GM11168 (cell line): ENCODE measurements around the gene GNAI1.

ENCODE experiments used
- in situ Hi-C: fragments of 300-500 bp; cut with MboI; formaldehyde crosslinking; loops from one replicate; pipeline ENCODE4 v1.12.0; 2022; ENCODE audit warnings: low sequenced_read_pairs; ENCODE audit not compliant: unreplicated experiment

The GNAI1 gene

DNA sequence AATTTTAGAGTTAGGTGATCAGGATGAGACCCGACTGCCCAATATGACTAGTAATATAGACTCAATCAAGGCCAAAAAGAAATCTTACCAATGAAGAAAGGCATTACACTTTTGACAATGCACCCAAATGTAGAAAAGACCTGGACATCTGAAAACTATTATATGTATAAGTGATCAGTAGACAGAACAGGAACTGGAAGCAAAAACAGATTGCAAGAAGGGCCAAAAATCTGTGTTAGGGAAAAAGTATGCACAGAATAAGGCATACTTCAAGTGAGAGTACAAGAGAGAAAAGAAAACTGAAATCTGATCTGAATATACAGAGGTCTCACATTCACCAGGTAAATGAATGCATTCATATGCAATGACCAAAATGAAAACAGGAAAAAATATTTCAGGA lies 107.0 kb downstream of the GNAI1 start:
- in situ Hi-C loops, result no loop called here

- in situ Hi-C loops, result no loop called here
Observed at GRCh38 chr7:80243425-80243824, 108.8 kb downstream of the GNAI1 start.

GRCh38 chr7:80244206-80244916 lies 109.7 kb downstream of the GNAI1 start:
- in situ Hi-C loops, result no loop called here

DNA sequence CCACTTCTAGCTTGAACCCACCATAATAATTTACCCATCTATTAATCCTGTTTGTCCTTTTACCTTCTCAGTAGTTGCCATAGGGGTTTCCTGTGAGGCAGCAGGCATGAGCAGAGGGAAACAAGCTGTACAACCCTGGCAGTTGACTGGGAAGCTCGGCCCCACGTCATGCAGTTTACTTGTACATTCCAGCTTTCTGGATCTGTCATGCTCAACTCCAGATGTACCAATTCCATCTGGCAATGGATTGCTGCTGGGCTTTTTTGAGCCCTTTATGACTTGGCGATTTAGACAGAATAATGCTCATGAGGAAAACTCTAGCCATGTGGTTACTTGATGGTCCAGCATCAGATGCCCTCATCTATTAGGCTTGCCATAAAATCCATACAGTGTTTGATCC lies 112.5 kb downstream of the GNAI1 start:
- in situ Hi-C loops, result no loop called here

DNA sequence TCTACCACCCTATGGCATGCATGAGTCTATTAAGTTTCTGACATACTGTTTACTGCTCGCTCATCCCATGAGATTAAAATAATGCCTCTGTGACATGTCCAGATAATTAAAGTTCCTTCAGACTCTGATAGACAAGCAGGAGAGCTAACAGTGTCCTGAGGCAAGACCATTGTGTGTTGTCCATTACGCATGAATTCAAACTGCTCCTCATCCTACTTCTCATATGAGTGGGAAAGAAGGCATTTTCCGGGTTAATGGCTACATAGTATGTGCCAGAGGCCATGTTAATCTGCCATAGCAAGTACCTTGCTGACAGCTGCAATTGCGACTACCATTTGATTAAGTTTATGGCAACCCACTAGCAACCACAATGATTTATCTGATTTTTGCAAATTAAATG lies 113.3 kb downstream of the GNAI1 start:
- in situ Hi-C loops, result no loop called here

GRCh38 chr7:80249184-80249583 lies 114.6 kb downstream of the GNAI1 start:
- in situ Hi-C loops, result no loop called here

DNA sequence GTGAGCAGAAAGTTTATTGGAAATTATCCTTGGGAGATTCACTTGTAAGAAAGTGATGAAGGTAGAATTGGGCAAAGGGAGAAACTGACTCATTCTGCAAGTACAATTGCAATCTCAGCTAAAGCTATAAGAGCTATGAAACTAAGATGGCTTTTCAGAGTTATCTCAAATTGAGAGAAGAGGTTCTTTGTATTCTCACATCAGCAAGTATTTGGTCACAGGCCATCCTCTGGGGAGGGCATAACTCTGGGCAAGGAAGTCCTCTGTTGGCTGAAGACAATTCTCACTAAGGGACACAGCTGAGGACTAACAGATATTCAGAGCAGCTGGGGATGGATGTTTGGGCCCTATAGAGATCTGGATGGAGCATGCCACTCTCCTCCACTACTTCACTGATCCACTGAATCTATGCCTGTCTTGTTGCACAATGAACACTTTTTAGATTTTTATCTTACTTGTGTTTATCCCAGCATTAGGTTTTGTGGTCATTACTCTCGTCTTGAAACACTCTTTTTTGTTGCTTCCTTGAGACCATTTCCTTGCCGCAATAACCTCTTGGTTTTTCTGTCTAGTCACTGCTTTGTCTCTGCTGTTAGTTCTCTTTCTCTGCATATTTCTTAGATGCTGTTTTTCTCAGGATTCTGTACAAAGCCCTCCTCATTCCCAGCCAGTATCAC lies 115.1 kb downstream of the GNAI1 start:
- in situ Hi-C loops, result no loop called here

DNA sequence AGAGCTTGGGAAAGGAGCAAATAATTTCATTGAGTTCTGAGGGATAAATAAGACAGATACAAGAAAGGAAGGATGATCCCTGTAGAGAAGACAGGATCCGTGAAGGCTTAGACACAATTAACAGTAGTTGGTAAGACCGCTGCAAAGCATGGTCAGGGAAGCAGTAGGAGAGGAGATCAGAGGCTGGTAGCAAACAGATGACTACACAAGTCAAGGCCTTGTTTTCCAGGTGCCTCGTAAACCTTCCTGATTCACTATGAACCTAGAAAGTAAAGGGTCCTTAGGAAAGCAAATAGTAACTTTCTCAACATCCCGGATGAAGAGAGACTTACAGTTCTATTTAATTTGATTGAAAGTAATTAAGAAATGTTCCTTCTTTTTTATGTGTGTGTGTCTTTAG lies 118.6 kb downstream of the GNAI1 start:
- in situ Hi-C loops, result no loop called here

- in situ Hi-C loops, result no loop called here
Observed at GRCh38 chr7:80253653-80254052, 119.0 kb downstream of the GNAI1 start.

- in situ Hi-C loops, result no loop called here
Observed at GRCh38 chr7:80255656-80256055, 121.0 kb downstream of the GNAI1 start.

GRCh38 chr7:80257756-80258155 lies 123.1 kb downstream of the GNAI1 start:
- in situ Hi-C loops, result no loop called here

DNA sequence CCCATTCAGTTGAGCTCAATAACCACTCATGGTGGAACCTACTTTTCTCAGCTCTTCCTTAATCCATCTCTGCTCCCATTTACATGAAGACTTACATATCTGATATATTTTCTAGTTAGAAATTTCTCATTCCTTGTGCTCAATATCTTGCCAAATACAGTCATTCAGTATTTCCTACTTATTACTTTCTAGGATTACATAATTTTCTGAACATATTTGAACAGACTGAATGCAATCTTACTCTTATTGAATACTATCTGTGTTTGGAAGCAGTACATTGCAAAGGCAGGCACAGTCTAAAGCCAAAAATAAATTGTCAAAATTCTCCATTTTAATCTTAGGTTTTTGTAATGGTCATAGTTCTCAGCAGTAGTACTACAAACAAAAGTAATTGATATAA lies 126.0 kb downstream of the GNAI1 start:
- in situ Hi-C loops, result no loop called here

DNA sequence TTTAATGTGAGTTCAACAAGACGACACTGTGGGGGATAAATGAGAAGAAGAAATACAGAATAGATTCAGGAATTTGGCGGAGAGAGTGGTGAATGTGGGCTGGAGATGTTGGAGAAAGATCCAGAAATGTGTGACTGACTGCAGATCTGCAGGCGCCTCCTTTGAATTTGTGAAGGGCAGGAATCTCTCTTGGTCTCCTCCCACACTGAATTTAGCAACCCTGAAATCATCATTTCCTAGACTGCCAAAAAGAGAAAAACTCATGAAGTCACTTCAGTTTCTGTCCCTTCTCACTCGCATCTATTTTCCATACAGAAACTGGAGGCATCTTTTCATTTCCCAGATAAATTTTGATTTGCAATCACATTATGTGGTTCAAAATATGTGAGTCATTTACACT lies 128.7 kb downstream of the GNAI1 start:
- in situ Hi-C loops, result no loop called here

GRCh38 chr7:80263821-80264220 lies 129.2 kb downstream of the GNAI1 start:
- in situ Hi-C loops, result no loop called here

- in situ Hi-C loops, result no loop called here
Observed at GRCh38 chr7:80264769-80265495, 130.3 kb downstream of the GNAI1 start.

DNA sequence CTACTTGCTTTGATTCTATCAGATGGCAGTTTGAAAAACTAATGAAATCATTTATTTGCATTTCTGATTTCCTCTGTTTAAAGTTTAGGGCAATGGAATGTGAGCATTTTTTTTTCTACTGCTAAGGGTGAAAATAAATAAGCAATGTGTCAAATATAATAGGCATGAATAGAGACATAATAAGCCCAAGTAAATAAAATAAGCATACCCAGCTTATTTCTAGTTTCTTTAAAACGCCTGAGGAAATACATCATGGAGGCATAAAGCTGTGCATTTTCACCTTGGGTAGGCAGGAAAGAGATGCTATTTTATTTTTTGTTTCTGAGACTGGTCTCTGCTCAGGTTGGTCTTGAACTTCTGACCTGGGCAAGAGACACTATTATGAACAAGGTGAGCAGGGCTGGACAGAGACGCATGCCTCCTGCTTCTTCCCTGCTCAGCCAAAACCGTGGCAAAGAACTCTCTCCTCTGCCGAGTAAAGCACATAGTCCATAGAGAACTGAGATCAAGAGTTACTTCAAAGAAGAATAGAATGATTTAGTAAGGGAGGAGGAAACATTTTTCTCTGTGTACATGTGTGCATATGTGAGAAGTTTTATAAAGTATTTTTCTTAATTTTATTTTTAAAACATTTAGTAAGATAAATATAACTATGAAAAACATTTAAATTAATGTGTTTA lies 138.1 kb downstream of the GNAI1 start:
- in situ Hi-C loops, result no loop called here

- in situ Hi-C loops, result no loop called here
Observed at GRCh38 chr7:80273327-80273726, 138.7 kb downstream of the GNAI1 start.

DNA sequence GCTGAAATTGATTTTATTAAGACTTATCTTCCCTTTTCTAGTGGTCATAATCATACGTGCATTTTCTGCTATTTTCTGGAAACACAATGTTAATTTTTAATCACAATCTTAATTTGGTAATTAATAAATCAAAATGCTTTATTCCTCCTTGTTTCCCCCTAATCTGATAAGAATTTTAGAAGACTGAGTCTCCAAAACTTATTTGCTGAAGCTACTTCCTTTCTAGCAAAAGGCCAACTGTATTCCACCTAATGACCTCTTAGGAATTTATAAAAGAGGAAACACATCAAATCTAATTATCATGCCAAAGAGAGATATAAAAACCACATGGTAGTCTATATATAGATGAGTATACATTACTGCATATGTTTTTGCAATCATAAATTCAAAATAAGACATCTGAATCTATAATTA lies 140.6 kb downstream of the GNAI1 start:
- in situ Hi-C loops, result no loop called here
